ENCODE measurements around the gene COL18A1.
A peak's percentile ranks its signal among the peaks of the same experiment; 100 is the strongest.

DNA sequence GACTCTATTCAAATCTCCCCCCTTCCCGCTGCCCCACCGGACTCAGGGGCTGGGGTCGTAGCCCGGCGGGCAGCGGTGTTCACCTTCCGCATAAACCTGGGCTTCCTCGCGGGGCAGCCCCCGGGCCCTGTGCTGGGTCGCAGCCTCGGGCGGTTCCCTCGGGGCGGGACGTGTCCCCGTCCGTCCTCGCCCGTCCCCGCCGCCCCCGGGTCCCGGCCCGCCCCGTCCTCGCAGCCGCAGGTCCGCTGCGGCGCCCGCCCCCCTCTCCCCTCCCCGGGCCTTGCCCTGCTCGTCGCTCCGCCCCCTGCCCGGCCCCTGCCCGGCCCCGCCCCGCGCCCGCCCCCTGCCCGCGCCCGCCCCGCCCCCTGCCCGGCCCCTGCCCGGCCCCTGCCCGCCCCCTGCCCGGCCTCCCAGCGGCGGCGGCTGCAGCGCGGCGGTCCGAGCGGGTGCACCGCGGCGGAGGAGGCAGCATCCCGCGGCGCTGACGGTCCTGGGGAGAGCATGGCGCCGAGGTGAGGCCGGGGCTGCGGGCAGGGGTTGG is at the start of gene COL18A1:
- TF ChIP-seq, protein P1, sequence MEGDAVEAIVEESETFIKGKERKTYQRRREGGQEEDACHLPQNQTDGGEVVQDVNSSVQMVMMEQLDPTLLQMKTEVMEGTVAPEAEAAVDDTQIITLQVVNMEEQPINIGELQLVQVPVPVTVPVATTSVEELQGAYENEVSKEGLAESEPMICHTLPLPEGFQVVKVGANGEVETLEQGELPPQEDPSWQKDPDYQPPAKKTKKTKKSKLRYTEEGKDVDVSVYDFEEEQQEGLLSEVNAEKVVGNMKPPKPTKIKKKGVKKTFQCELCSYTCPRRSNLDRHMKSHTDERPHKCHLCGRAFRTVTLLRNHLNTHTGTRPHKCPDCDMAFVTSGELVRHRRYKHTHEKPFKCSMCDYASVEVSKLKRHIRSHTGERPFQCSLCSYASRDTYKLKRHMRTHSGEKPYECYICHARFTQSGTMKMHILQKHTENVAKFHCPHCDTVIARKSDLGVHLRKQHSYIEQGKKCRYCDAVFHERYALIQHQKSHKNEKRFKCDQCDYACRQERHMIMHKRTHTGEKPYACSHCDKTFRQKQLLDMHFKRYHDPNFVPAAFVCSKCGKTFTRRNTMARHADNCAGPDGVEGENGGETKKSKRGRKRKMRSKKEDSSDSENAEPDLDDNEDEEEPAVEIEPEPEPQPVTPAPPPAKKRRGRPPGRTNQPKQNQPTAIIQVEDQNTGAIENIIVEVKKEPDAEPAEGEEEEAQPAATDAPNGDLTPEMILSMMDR (IDR thresholded peaks at IDR 0.05): no peak
- TF ChIP-seq YY1 (IDR thresholded peaks at IDR 0.05; ENCODE audit: low read depth) (no peak), GABPA (IDR thresholded peaks at IDR 0.05; ENCODE audit: low read depth) (no peak), FOXM1 (IDR thresholded peaks at IDR 0.05; ENCODE audit: low read depth) (no peak), POLR2AphosphoS5 (IDR thresholded peaks at IDR 0.05; ENCODE audit: low read depth, low read length) (peak; percentile 20; the same call in 1 of the 2 replicates), TAF1 (IDR thresholded peaks at IDR 0.05; ENCODE audit: borderline replicate concordance, low read depth, low read length) (0 out of 2 replicates have a peak, but pooled peaks have one; percentile 7), EP300 (IDR thresholded peaks at IDR 0.05; ENCODE audit: borderline replicate concordance in 1 of 2, low read depth in 1 of 2, low read length in 1 of 2) (no peak), SIN3A (IDR thresholded peaks at IDR 0.05; ENCODE audit: borderline replicate concordance, low read depth, low read length) (no peak)
- TF ChIP-seq, protein P2, sequence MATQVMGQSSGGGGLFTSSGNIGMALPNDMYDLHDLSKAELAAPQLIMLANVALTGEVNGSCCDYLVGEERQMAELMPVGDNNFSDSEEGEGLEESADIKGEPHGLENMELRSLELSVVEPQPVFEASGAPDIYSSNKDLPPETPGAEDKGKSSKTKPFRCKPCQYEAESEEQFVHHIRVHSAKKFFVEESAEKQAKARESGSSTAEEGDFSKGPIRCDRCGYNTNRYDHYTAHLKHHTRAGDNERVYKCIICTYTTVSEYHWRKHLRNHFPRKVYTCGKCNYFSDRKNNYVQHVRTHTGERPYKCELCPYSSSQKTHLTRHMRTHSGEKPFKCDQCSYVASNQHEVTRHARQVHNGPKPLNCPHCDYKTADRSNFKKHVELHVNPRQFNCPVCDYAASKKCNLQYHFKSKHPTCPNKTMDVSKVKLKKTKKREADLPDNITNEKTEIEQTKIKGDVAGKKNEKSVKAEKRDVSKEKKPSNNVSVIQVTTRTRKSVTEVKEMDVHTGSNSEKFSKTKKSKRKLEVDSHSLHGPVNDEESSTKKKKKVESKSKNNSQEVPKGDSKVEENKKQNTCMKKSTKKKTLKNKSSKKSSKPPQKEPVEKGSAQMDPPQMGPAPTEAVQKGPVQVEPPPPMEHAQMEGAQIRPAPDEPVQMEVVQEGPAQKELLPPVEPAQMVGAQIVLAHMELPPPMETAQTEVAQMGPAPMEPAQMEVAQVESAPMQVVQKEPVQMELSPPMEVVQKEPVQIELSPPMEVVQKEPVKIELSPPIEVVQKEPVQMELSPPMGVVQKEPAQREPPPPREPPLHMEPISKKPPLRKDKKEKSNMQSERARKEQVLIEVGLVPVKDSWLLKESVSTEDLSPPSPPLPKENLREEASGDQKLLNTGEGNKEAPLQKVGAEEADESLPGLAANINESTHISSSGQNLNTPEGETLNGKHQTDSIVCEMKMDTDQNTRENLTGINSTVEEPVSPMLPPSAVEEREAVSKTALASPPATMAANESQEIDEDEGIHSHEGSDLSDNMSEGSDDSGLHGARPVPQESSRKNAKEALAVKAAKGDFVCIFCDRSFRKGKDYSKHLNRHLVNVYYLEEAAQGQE (IDR thresholded peaks at IDR 0.05; ENCODE audit: low read depth, low read length): no peak
- TF ChIP-seq, protein P3, sequence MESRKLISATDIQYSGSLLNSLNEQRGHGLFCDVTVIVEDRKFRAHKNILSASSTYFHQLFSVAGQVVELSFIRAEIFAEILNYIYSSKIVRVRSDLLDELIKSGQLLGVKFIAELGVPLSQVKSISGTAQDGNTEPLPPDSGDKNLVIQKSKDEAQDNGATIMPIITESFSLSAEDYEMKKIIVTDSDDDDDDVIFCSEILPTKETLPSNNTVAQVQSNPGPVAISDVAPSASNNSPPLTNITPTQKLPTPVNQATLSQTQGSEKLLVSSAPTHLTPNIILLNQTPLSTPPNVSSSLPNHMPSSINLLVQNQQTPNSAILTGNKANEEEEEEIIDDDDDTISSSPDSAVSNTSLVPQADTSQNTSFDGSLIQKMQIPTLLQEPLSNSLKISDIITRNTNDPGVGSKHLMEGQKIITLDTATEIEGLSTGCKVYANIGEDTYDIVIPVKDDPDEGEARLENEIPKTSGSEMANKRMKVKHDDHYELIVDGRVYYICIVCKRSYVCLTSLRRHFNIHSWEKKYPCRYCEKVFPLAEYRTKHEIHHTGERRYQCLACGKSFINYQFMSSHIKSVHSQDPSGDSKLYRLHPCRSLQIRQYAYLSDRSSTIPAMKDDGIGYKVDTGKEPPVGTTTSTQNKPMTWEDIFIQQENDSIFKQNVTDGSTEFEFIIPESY (IDR thresholded peaks at IDR 0.05; ENCODE audit: borderline replicate concordance, low read depth): no peak
